Measurements from ENCODE around the gene ARHGEF28.

GRCh38 chr5:73862796-73863195, 236.8 kb downstream of the ARHGEF28 start:
- TF ChIP-seq CTCF (IDR thresholded peaks at IDR 0.05; ENCODE audit: low read depth, low read length, poor library complexity, severe bottlenecking) (no peak), EZH2phosphoT487 (IDR thresholded peaks at IDR 0.05; ENCODE audit: borderline replicate concordance, low read length) (no peak)

All from DOHH2 (cell line).